Natural killer cell (primary cell): ENCODE results near the gene NAA35. TPM values are rescaled to one million over a fixed set of nuclear protein-coding genes. Genes with fewer than 3 reads are reported as not detected.

ENCODE experiments used
- ATAC-seq, 3 donors: fragments of 150-1000 bp in 2 of 3; fragments of 200-7000 bp in 1 of 3; cut with Tn5 transposase; 1 replicate in 1 of 3; 2 replicates in 2 of 3; pipeline ENCODE4 v1.10.0; 2021; ENCODE audit warnings: mild to moderate bottlenecking in 2 of 3, moderate library complexity in 2 of 3
- DNase-seq, 2 donors: peaks; one replicate each; pipeline versions ENCODE4 v3.0.0 to v3.0.0-alpha.2; 2013 to 2021; ENCODE audit warnings: mixed read lengths in 1 of 2
- H3K27ac ChIP-seq: one replicate; pipeline ENCODE4 v1.5.1; 2013; ENCODE audit warnings: mild to moderate bottlenecking, low read length
- H3K27me3 ChIP-seq: one replicate; pipeline ENCODE4 v1.6.1; 2013; ENCODE audit warnings: low read length; ENCODE audit not compliant: control insufficient read depth, insufficient read depth
- H3K36me3 ChIP-seq: one replicate; pipeline ENCODE4 v1.6.1; 2013; ENCODE audit warnings: low read length; ENCODE audit not compliant: control insufficient read depth, insufficient read depth
- H3K4me1 ChIP-seq: one replicate; pipeline ENCODE4 v1.6.1; 2013; ENCODE audit warnings: low read length; ENCODE audit not compliant: control insufficient read depth, insufficient read depth
- H3K4me3 ChIP-seq: one replicate; pipeline ENCODE4 v1.5.1; 2013; ENCODE audit warnings: low read length
- H3K9me3 ChIP-seq: one replicate; pipeline ENCODE4 v1.6.1; 2013; ENCODE audit warnings: low read length; ENCODE audit not compliant: control insufficient read depth, insufficient read depth
- H3K27ac Mint-ChIP-seq, 2 donors: one replicate each; pipeline ENCODE4 v1.8.0; 2022; ENCODE audit warnings: mild to moderate bottlenecking in 2 of 2, mixed read lengths in 2 of 2, moderate library complexity in 1 of 2
- H3K27me3 Mint-ChIP-seq, 2 donors: one replicate each; pipeline ENCODE4 v1.8.0; 2022; ENCODE audit warnings: low read depth in 2 of 2, mixed read lengths in 2 of 2
- H3K36me3 Mint-ChIP-seq: one replicate; pipeline ENCODE4 v1.8.0; 2022; ENCODE audit warnings: mixed read lengths
- H3K4me1 Mint-ChIP-seq, 2 donors: one replicate each; pipeline ENCODE4 v1.8.0; 2022; ENCODE audit warnings: mixed read lengths in 2 of 2
- H3K4me3 Mint-ChIP-seq: one replicate; pipeline ENCODE4 v1.8.0; 2022; ENCODE audit warnings: mild to moderate bottlenecking, moderate library complexity, mixed read lengths
- H3K9me3 Mint-ChIP-seq, 2 donors: one replicate each; pipeline ENCODE4 v1.8.0; 2022; ENCODE audit warnings: mixed read lengths in 2 of 2
- WGBS: methylation state at CpG from one replicate; pipeline ENCODE4 v1.1.7; 2013; ENCODE audit warnings: missing lambda C conversion rate; ENCODE audit not compliant: insufficient coverage; 5-methylcytosine and 5-hydroxymethylcytosine counted together
- intact Hi-C: fragments of 100-400 bp; cut with micrococcal nuclease; formaldehyde crosslinking; loops from one replicate; pipeline ENCODE4 v1.14.2; 2022
- total RNA-seq, 4 donors: library from RNA; stranded (reverse); fragments of 120-200 nt in 1 of 4; gene quantifications; one replicate each; pipeline versions ENCODE4 v1.2.3 to v1.2.4, GENCODE V29; 2013 to 2022
- TF ChIP-seq, protein P1 (sequence below): fragments of 200-600 bp; IDR thresholded peaks from one replicate; pipeline ENCODE4 v1.8.0; 2022; ENCODE audit warnings: antibody characterized with exemption

The NAA35 gene
- total RNA-seq, 3 donors from 2014 or later (not counting 1 experiment from before 2014, with no cell fraction given), result 19.9 to 27.6 (median 21.0) TPM

- no peaks in the 10 kb centered on the region for H3K36me3 Mint-ChIP-seq
- Histone ChIP-seq H3K4me3 (no peak overlapping the region), H3K27ac (no peak overlapping the region), H3K9me3 (no peaks in the 10 kb centered on the region), H3K36me3 (peaks cover 12% of the 10 kb centered on the region), H3K27me3 (no peaks in the 10 kb centered on the region), H3K4me1 (no peaks in the 10 kb centered on the region)
- no peaks in the 10 kb centered on the region for H3K27me3 Mint-ChIP-seq
- intact Hi-C loops, result no loop called here
- H3K27ac Mint-ChIP-seq, result no peak overlapping the region
- TF ChIP-seq, protein P1, sequence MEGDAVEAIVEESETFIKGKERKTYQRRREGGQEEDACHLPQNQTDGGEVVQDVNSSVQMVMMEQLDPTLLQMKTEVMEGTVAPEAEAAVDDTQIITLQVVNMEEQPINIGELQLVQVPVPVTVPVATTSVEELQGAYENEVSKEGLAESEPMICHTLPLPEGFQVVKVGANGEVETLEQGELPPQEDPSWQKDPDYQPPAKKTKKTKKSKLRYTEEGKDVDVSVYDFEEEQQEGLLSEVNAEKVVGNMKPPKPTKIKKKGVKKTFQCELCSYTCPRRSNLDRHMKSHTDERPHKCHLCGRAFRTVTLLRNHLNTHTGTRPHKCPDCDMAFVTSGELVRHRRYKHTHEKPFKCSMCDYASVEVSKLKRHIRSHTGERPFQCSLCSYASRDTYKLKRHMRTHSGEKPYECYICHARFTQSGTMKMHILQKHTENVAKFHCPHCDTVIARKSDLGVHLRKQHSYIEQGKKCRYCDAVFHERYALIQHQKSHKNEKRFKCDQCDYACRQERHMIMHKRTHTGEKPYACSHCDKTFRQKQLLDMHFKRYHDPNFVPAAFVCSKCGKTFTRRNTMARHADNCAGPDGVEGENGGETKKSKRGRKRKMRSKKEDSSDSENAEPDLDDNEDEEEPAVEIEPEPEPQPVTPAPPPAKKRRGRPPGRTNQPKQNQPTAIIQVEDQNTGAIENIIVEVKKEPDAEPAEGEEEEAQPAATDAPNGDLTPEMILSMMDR, result no peak
- 89% methylated on average over 1 of the region's 2 CpGs for WGBS
- ATAC-seq (no peak), DNase-seq (no peak)
- H3K4me1 Mint-ChIP-seq, result peaks cover 0 to 14% of the 10 kb centered on the region in 2 donors
- H3K4me3 Mint-ChIP-seq, result no peak overlapping the region
- H3K9me3 Mint-ChIP-seq, result no peaks in the 10 kb centered on the region
Measured at GRCh38 chr9:85994191-85994590, 53.2 kb downstream of the NAA35 start.

DNA sequence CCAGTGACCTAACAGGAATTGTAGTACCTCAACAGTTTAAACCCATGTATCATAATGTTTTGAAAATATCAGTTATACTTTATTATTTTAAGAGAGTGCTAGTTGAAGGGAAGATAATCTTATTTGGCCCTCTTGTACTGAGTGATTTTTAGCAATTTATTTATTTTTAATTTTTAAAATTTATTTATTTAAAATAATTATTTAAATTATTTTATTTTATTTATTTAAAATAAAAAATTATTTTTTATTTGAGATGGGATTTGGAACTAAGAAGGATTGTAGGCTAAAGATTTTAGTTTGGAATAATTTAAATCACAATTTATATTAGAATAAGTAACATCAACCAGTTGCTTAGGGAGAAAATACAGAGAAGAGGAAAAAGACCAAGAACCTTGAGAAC is 54.2 kb downstream of the NAA35 start:
- Mint-ChIP-seq H3K27ac (no peak overlapping the region), H3K4me1 (peaks cover 2 to 14% of the 10 kb centered on the region in 2 donors), H3K36me3 (no peaks in the 10 kb centered on the region), H3K27me3 (no peaks in the 10 kb centered on the region), H3K9me3 (no peaks in the 10 kb centered on the region), H3K4me3 (no peak overlapping the region)
- Histone ChIP-seq H3K27ac (no peak overlapping the region), H3K9me3 (no peaks in the 10 kb centered on the region), H3K4me1 (no peaks in the 10 kb centered on the region), H3K4me3 (no peak overlapping the region), H3K36me3 (peaks cover 12% of the 10 kb centered on the region), H3K27me3 (no peaks in the 10 kb centered on the region)
- intact Hi-C loops, result no loop called here
- DNase-seq (no peak), ATAC-seq (no peak)
- TF ChIP-seq, protein P1, result no peak

DNA sequence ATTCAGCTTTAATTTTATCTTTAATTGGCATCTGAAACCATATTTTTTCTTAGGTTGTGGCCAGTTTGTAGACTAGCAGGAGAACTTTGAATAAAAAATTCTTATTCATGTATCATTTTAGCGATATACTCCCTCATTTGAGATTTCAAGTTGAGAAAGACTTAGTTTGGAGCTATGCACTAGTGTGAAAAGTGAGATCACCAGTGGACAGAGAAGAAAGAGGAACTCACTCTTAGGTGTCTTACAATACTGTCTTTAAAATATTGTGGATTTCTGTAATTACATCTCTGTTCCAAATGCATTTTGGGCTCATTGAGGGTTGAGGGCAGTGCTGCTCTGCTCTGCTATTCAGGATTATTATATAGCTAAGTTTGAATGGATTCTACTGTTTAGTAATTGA is 54.7 kb downstream of the NAA35 start:
- Mint-ChIP-seq H3K27me3 (no peaks in the 10 kb centered on the region), H3K27ac (no peak overlapping the region), H3K4me1 (peaks cover 7 to 16% of the 10 kb centered on the region in 2 donors), H3K4me3 (no peak overlapping the region), H3K36me3 (no peaks in the 10 kb centered on the region), H3K9me3 (no peaks in the 10 kb centered on the region)
- ATAC-seq (no peak), DNase-seq (no peak)
- WGBS, result 100% methylated on average over 1 of the region's 1 CpG
- TF ChIP-seq, protein P1, result no peak
- Histone ChIP-seq H3K36me3 (peaks cover 12% of the 10 kb centered on the region), H3K4me1 (no peaks in the 10 kb centered on the region), H3K27ac (no peak overlapping the region), H3K27me3 (no peaks in the 10 kb centered on the region), H3K9me3 (no peaks in the 10 kb centered on the region), H3K4me3 (no peak overlapping the region)
- intact Hi-C loops, result no loop called here

- DNase-seq (no peak), ATAC-seq (no peak)
- Mint-ChIP-seq H3K9me3 (peaks cover 3 to 6% of the 10 kb centered on the region in 2 donors), H3K27ac (no peak overlapping the region), H3K4me3 (no peak overlapping the region), H3K4me1 (peaks cover 11 to 22% of the 10 kb centered on the region in 2 donors), H3K36me3 (peaks cover 34% of the 10 kb centered on the region), H3K27me3 (no peaks in the 10 kb centered on the region)
- no peak overlapping the region for H3K27ac ChIP-seq
- peaks cover 44% of the 10 kb centered on the region for H3K36me3 ChIP-seq
- TF ChIP-seq, protein P1, result no peak
- H3K4me1 ChIP-seq, result no peaks in the 10 kb centered on the region
- WGBS, result 100% methylated on average over 1 of the region's 1 CpG
- intact Hi-C loops, result no loop called here
- no peaks in the 10 kb centered on the region for H3K27me3 ChIP-seq
- H3K9me3 ChIP-seq, result no peaks in the 10 kb centered on the region
- no peak overlapping the region for H3K4me3 ChIP-seq
Measured at GRCh38 chr9:86005253-86005775, 64.4 kb downstream of the NAA35 start.
